RWPE2 (cell line): ENCODE measurements around the gene VWF.

Experiments
- ATAC-seq: fragments of 200-7000 bp; cut with Tn5 transposase; 3 replicates; pipeline ENCODE4 v1.9.1; 2021; ENCODE audit warnings: low read depth
- DNase-seq: peaks from one replicate; pipeline ENCODE4 v3.0.0-alpha.2; 2020; ENCODE audit warnings: low spot score
- H3K27ac ChIP-seq: fragments of 450-650 bp; 2 replicates; pipeline ENCODE4 v1.5.1; 2017; ENCODE audit warnings: mild to moderate bottlenecking; ENCODE audit not compliant: poor library complexity, severe bottlenecking
- H3K27me3 ChIP-seq: fragments of 250-450 bp; sonication (Bioruptor Pico); 2 replicates; pipeline ENCODE4 v1.5.1; 2021; ENCODE audit warnings: mild to moderate bottlenecking, moderate library complexity; ENCODE audit not compliant: insufficient read depth, poor library complexity, severe bottlenecking
- H3K36me3 ChIP-seq: fragments of 250-450 bp; sonication (Bioruptor Pico); 2 replicates; pipeline ENCODE4 v1.5.1; 2020; ENCODE audit warnings: low read depth, mild to moderate bottlenecking, moderate library complexity
- H3K4me1 ChIP-seq: fragments of 250-450 bp; sonication (Bioruptor Pico); 2 replicates; pipeline ENCODE4 v1.5.1; 2021; ENCODE audit warnings: mild to moderate bottlenecking, moderate library complexity; ENCODE audit not compliant: insufficient read depth, poor library complexity, severe bottlenecking
- H3K4me3 ChIP-seq: fragments of 250-450 bp; sonication (Bioruptor Pico); 2 replicates; pipeline ENCODE4 v1.5.1; 2021; ENCODE audit warnings: mild to moderate bottlenecking, moderate library complexity; ENCODE audit not compliant: severe bottlenecking
- H3K9me3 ChIP-seq: fragments of 250-450 bp; sonication (Bioruptor Pico); 2 replicates; pipeline ENCODE4 v1.5.1; 2021; ENCODE audit warnings: mild to moderate bottlenecking, moderate library complexity; ENCODE audit not compliant: severe bottlenecking
- CTCF ChIP-seq: fragments of 450-650 bp; IDR thresholded peaks from one replicate; pipeline ENCODE4 v1.5.1; 2017; ENCODE audit warnings: mild to moderate bottlenecking, moderate library complexity; ENCODE audit not compliant: poor library complexity, severe bottlenecking

The VWF gene

GRCh38 chr12:6091786-6092566 lies 32.5 kb downstream of the VWF start:
- ATAC-seq, result no peak
- Histone ChIP-seq H3K36me3 (no peaks in the 10 kb centered on the region), H3K4me3 (no peak overlapping the region), H3K9me3 (no peaks in the 10 kb centered on the region), H3K27me3 (no peaks in the 10 kb centered on the region), H3K27ac (no peak overlapping the region), H3K4me1 (peaks cover 33% of the 10 kb centered on the region)
- DNase-seq, result no peak
- TF ChIP-seq CTCF, result no peak

- peaks cover 33% of the 10 kb centered on the region for H3K4me1 ChIP-seq
- no peak for TF ChIP-seq CTCF
- H3K27me3 ChIP-seq, result no peaks in the 10 kb centered on the region
- no peaks in the 10 kb centered on the region for H3K9me3 ChIP-seq
- no peak overlapping the region for H3K27ac ChIP-seq
- no peak for DNase-seq
- no peak for ATAC-seq
- no peak overlapping the region for H3K4me3 ChIP-seq
- H3K36me3 ChIP-seq, result no peaks in the 10 kb centered on the region
These were observed 33.7 kb downstream of the VWF start for GRCh38 chr12:6090803-6091202.

GRCh38 chr12:6088921-6089747 lies 35.3 kb downstream of the VWF start:
- no peaks in the 10 kb centered on the region for H3K27me3 ChIP-seq
- peak overlapping the region; percentile 37 for H3K27ac ChIP-seq
- H3K9me3 ChIP-seq, result no peaks in the 10 kb centered on the region
- no peaks in the 10 kb centered on the region for H3K36me3 ChIP-seq
- H3K4me3 ChIP-seq, result no peak overlapping the region
- ATAC-seq (peak; percentile 47), DNase-seq (no peak)
- peaks cover 44% of the 10 kb centered on the region for H3K4me1 ChIP-seq
- TF ChIP-seq CTCF, result no peak

GRCh38 chr12:6086316-6086715 lies 38.2 kb downstream of the VWF start:
- ATAC-seq (no peak), DNase-seq (no peak)
- no peak overlapping the region for H3K4me3 ChIP-seq
- no peaks in the 10 kb centered on the region for H3K27me3 ChIP-seq
- TF ChIP-seq CTCF, result no peak
- no peak overlapping the region for H3K27ac ChIP-seq
- H3K36me3 ChIP-seq, result no peaks in the 10 kb centered on the region
- H3K4me1 ChIP-seq, result peaks cover 30% of the 10 kb centered on the region
- no peaks in the 10 kb centered on the region for H3K9me3 ChIP-seq
